ENCODE data around the gene NCOA3.

The NCOA3 gene

DNA sequence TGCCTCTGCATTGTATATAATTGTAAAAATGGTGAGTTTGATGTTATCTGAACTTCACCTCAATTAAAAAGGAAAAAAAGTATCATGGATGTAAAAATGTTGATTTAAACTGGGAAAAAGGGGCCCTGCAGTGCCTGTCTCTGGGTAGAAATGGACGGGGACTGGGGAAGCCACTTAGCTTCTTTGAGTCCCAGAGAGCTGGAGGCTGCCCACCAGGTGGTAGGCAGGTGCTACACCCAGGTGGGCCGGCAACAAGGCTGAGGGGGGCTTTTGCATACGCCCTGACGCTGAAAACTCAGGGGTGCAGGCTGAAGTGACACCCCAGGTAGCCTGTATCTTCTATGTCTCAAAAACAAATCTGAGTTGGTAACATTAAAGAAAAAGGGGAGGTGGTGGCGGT is 165.4 kb downstream of the NCOA3 start:
- DNase-seq (ENCODE audit: low read depth) = no peak

DNA sequence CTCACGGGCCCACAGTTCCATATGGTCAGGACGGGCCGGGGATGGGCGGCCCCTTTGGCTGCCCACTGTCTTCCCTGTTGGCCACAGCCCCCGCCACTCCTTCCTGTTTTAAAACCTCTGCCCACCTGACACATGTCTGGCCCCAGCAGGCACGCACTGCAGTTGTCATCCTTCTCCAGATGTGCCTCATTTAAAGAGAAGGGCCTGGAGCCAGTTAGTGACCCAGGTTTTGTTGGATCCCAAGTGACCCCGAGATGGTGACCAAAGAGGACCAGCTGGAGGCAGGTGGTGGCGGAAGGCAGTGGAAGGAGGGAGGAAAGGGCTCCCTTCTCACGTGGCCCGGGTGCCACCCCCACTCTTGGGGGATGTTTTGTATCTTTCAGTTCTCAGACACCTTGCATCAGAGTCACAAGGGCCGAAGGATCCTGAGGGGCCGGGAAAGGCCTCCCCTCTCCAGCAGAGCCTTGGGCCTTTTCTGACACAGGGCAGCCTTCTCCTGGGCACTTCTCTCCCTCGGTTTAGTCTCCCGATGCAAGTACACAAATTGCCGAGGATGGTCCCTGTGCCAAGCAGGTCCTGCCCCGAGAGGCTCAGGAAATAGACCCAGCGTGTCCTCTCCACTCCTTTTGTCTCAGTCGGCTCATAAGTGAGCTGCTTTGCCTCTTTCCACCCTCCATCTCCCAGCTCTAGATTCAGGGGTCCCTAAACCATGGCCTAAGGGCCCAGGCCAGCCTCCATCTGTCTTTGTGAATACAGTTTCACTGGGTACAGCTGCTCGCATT is 166.0 kb downstream of the NCOA3 start:
- no peak for DNase-seq (ENCODE audit: low read depth)

DNA sequence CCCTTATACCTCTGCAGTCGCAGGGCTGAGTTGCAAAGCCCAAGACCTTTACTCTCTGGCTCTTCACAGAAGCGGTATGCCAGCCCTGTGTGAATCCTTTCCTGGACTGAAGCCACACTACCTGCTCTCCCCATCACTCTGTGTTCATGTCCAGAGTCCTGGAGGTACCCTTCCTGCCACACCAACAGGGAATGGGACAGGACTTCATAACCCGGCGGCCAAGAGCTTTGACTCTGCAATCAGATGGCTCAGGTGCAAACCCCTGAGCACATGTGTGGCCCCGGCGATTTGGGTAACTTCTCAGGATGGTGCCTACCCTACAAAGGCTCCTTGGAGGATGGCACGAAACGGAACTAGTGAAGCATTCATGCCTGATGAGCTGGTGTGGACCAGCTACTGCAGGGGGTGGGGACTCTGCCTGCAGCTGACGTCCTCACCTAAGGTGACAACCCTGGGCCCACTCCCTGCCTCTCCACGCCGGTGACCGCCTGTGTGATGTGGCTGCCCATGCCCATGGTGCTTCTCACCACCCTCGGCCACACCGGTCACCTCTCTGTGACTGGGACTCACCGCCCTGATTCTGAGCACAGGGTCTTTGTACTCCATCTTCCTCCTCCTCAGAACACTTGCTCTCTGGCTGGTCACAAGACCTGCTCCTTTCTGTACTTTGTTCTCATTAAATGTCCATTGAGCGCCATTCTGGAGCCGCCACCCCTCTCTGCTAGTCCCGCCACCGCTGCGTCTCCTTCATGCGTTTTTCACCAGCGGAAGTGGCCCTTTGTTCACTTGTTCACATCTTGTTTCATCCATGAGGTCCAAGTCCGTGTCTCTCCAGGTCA is 166.8 kb downstream of the NCOA3 start:
- DNase-seq (ENCODE audit: low read depth) = no peak

DNA sequence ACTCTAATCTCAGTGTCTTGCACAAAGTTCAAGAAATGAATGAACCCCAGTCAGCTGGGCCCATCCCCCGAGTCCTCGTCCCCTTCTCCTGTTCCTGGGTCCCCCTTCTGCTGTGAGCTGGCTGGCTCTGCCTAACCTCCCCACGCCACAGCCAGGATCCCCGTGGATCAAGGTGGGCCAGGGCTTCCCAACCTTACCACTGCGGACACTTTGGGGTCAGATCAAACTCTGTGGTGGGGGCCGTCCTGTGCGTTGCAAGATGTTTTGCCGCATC is 167.4 kb downstream of the NCOA3 start:
- DNase-seq (ENCODE audit: low read depth) = no peak

DNA sequence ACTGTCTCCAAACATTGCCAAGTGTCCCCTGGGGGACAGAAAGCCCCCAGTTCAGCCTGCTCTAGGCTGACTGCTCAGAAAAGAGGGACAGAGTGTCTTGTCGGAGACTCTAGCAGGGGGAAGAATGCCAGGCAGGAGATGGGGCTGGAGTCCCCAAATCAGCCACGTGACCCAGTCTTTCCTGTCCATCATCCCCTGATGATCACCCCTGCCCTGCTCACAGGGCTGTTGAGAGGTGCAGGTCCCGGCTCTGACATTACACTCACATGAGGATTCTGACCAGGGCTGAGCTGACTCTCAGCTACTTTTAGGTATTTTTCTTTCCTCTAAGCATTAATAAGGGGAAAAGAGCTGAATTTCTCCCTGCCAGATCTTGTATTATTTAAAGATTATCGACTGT is 167.8 kb downstream of the NCOA3 start:
- no peak for DNase-seq (ENCODE audit: low read depth)

DNA sequence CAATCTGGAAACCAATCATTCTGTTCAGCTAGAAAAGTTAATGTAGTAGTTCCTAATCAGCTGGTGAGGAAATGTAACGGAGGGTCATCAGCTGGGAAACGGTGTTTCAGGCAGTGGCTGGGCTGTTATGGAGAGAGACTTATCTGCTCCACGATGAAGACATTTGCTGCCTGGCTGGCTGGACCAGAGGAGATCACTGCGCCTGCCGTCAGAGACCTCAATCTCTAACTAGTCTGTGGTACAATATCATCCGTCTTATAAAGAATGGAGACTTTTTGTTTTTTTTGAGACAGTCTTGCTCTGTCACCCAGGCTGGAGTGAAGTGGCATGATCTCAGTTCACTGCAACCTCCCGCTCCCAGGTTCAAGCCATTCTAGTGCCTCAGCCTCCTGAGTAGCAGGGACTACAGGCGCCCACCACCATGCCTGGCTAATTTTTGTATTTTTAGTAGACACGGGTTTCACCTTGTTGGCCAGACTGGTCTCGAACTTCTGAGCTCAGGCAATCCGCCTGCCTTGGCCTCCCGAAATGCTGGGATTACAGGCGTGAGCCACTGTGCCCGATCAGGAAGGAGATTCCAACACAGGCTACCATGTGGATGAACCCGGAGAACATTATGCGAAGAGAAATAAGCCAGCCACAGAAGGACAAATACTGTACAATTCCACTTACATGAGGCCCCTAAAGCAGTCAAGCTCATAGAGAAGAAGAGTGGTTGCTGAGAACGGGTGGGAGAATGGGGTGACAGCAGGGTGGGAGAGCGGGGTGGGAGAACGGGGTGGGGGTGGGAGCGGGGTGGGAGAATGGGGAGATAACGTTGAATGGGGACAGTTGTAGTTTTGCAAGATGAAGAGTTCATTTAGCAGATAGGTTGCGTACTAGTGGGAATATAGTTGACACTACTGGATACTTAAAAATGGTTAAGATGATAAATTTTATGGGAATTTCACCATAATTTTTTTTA is 168.5 kb downstream of the NCOA3 start:
- DNase-seq (ENCODE audit: low read depth) = no peak

DNA sequence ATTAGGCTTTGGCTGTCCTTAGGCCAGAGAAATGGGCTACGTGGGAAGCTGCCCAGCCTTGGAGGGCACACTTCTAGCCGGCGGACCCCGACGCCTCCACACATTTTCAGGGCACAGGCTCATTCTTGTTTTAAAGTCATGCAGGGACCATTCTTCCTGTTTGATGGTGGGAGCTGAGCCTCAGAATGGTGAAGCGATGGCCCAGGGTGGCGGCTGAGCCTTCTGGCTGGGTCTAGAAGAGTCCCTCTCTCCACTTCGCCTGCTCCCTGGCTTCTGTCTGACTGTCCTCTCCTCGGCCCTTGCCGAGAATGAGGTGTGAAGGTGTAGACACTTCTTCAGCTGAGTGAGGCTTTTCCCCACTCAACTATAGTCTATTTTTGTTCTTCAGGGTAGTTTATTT is 169.2 kb downstream of the NCOA3 start:
- no peak for DNase-seq (ENCODE audit: low read depth)

DNA sequence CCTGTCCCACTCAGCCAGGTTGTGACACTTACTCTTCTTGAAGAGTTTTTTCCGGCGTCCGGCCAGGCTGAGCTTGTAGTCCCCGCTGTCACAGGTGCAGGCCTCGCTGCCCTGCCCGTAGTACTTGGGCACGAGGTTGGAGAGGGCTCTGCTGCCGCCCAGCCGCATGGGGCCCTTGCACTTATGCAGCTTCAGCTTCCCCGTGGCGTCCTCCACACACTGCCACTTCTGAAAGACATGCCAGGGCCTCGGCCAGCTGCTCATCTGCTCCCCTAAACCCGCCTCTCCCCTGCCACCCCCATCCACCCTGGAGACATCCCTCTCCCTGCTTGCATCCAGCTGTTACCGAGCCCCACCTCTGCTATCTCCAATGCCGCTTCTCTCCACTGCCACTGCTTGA is 170.5 kb downstream of the NCOA3 start:
- no peak for DNase-seq (ENCODE audit: low read depth)

DNA sequence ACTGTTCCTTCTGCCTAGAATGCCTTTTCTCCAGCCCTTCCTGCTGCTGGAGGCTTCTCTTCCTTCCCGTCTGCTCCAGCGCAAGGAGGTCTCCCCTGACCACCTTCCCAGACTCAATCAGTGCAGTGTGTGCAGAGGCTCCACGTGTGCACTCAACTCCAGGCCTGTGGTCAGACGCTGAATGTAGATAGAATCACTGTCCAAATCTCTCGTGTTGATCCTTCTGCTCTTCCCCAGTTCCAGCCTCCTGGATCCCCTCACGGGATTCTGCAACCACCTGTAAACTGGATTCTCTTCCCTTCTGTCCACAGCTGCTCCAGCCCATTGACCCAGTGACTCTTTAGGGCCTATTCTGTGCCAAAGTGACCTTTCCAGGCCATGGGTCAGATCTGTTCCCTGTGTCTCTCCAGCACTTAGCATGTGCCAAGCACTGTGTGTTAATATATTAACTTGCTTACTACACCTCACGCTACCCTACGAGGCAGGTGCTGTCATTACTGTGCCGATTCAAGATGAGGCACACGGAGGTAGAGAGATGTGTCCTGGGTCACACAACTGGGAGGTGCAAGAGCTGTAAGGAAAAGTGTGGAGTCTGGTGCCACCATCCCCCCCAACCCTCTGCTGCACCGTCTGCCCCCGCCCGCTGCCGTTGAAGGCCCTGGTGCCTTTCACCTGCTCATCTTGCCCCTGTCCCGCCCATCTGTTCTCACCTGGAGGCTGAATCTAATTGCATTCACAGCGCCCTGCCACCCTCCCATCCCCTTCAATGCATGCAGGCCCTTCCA is 171.4 kb downstream of the NCOA3 start:
- no peak for DNase-seq (ENCODE audit: low read depth)

DNA sequence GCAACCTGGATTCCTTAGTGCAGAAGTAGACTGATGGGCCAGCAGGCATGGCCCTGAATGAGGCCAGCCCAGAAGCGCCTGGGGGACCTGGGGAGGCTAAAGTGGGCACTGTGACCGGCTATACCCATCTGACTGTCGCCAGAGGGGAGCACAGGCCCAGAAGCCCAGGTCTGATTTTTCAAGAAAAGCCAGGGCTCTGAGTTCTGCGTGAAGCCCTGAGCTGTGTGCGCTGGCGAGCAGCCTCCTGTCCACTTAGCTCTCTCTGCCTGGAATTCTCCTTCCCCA is 171.9 kb downstream of the NCOA3 start:
- DNase-seq (ENCODE audit: low read depth) = no peak

DNA sequence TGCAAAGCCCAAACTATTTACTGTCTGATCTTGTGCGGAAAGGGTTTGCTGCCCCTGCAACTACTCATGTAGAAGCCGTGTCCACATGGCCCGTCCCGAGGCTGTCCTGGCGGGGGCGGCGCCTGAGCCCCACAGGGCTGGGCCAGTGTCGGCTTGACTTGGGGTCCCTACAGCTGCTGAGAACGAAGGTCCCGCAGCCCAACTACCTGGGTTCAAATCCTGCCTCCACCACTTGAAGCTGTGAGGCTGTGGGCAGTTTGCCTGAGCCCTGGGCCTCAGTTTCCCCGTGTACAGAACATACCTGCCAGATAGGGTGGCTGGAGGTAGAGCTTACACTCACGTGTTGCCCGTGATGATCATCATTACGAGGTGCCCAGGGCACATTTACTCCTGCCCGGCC is 172.5 kb downstream of the NCOA3 start:
- no peak for DNase-seq (ENCODE audit: low read depth)

DNA sequence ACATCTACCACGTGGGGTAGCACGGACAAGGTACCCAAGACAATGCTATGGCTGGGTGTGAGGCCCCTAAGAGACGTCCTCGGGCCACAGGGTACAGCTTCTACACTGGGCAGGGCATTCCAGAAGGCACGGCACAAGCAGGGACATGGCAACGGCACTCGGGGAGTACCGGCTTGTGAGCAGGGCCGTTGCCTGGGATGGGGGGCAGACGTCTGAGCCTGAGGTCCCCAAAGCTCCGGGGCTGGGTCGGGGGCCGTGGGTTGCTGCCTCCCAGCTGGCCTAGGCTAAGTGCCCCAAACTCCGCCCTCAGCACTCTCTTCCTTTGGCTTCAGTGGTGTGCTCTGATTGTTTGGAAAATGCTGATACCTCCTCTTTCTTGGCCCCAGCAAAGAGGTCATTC is 173.0 kb downstream of the NCOA3 start:
- no peak for DNase-seq (ENCODE audit: low read depth)

DNA sequence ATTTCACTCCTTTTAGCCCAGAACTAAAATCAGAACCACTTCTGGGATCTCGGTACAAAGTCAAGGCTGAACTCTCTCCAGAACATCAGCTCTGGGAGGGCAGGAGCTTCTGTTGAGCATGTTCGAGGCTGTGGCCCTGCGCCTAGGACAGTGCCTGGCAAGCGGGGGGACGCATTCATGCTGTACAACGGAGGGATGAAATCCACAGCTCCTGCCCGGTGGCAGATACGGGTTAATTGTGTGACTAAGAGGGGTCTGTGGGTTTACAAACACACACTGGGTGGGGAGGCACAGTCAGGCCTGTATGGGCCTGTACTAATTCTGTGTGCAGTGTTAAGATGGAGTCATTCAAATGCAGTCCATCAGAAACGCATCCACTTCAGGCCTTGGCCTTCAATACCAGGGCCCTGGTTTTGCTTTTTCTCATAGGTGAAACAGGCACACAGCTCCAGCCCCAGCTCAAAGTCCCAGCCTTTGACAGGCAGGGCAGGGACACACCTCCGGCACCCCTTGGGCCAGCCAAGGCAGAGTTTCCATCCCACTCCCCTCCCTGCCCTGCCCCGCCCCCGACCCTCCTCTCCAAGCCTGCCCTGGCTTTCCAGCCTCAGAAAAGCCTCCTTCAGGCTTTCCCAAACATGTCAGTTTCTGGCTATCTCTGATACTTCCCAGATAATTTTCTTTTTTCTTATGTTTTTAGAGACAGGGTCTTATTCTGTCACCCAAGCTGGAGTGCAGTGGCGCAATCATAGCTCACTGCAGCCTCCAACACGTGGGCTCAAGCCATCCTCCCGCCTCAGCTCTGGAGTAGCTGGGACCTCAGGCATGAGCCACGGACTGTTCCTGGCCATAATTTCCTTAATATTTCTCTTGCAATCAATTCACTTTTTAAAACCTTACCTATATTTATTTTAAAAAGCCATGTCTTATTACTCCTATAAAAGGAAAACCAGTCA is 173.8 kb downstream of the NCOA3 start:
- no peak for DNase-seq (ENCODE audit: low read depth)

DNA sequence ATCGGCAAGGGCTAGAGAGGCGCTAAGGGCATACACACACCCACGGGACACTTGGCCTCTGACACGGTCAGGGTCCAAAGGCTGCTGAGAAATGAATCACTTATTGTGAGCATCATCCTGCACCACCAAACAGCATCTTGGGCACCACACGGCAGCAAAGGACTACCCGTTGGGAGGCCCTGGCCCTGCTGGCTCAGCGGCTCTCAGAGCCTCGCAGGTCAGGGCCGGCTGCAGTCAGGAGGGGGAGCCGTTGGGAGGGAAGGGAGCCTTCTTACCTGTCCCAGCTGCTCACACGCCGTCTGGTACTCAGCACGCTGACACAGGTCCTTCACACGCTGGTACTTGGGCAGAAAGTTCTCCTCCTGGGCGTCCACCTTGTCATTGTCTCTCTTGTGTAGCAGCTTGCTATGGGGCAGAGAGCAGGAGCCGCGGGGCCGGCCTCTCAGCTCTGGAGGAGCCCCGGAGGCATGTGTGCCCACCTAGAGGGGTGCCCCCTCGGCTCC is 174.6 kb downstream of the NCOA3 start:
- DNase-seq (ENCODE audit: low read depth) = no peak

DNA sequence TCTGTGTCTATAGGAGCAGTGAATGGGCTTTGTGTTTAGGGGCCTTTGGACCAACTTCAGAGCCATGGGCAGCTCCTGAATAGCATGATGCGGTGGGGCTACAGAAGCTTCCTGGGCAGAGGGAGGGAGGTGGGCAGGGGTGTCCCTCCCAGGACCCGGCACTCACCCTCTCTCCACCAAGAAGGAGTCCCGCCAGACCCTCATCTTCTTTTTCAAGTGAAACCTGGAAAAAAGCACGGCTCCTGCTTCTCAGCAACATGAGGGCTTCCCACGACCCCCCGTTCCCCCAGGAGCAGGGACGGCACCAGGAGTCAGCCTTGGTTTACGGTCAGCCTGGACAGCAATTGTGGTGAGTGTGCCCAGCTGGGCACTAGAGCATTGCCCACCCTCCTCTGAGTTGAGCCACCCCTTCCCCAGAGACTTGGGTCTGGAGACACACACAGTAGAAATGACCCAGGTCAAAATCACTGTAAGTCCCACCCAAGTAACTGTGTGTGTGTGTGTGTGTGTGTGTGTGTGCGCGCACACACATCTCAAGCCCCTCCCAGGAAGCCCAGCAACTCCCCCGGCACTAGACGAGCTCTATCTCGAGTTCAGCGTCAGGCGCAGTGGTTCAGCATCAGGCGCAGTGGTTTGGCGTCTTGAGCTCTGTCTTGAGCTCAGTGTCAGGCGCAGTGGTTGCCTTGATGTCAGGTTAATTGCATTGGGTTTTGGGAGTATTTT is 175.4 kb downstream of the NCOA3 start:
- DNase-seq (ENCODE audit: low read depth) = no peak

DNA sequence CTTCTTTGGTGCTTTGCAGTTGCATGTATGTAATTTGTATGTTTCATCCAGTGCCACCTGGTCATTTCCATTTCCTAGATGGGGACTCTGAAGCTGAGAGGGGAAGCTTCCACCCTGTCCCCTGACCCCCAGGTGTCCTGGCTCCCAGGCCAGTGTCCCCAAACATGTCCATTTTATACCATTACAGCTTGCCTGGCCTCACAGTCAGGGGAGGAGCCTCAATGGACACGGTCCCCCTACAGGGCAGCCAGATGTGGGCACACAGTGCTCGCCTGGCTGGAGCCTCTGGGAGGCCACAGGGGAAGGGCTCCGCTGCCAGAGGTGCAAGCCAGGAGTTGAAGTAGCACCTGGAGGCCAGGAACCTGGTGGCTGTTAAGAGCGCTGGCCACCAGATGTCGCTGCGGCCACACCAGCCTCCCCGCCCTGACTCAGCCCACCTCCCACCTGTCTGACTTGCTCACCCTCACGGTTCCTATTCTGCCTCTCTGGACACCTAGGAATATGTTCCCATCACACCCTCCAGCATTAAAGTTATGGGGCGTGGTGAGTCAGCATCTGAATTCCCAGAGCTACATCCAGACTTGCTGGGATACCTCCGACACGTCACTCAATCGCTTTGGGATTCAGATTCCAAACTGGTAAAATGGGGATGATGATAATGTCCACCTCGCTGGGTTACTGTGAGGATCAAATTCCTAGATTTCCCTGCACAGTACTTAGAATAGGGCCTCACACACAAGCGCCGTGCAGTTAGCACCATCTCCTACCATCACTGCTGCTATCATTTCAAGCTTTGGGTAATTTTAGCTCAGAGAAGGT is 176.2 kb downstream of the NCOA3 start:
- DNase-seq (ENCODE audit: low read depth) = no peak

DNA sequence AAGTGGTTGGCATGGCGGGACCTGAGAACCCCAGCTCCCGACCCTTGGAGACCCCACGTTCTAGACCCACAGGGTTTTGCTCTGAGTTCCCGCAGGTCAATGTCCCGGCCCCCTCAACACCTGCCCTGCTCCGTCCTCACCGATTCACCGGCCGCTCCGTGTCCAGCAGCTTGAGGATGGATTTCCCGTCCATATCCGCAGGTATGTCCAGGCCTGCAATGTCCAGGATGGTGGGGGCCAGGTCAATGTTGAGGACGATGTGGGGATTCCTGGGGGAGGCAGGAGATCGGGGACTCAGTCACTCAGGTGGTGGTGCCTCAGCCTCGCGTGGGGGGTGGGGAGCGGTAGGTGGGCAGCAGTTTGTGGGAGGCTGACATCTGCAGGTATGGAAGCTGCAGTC is 176.8 kb downstream of the NCOA3 start:
- no peak for DNase-seq (ENCODE audit: low read depth)

DNA sequence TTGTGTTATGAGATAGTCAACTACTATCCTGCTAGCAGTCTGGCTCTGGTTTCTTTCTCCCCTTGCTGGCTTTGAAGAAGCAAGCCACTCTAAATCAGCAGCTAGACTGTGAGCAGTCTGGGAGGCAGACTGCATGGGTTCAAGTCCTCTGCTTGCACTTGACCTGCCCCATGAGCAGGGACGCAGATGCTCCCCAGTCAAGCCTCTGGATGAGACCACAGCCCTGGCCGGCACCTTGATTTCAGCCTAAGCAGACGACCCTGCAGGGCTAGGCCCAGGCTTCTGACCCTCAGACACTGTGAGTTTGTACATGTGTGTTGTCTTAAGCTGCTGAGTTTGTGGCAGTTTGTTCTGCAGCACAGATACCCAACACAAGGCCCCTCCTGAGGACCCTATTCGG is 177.8 kb downstream of the NCOA3 start:
- no peak for DNase-seq (ENCODE audit: low read depth)

Measured in CMK (cell line).